SK-N-SH treated with all-trans-retinoic acid at 6 μM for 48 hours (cell line): ENCODE results near the gene LRRC10.

Source experiments
- ATAC-seq: fragments of 200-7000 bp; cut with Tn5 transposase; 3 replicates; pipeline ENCODE4 v1.9.1; 2020; ENCODE audit warnings: mild to moderate bottlenecking, moderate library complexity
- ARNTL ChIP-seq: fragments of 450-650 bp; formaldehyde crosslinking; IDR thresholded peaks from 2 replicates; pipeline ENCODE4 v1.5.0; 2020; ENCODE audit warnings: low read depth, mild to moderate bottlenecking, moderate library complexity, borderline replicate concordance
- BACH2 ChIP-seq: fragments of 250-450 bp; sonication (Bioruptor Pico); IDR thresholded peaks from 2 replicates; pipeline ENCODE4 v1.9.0; 2021; ENCODE audit warnings: mild to moderate bottlenecking, borderline replicate concordance
- ESRRG ChIP-seq: fragments of 250-450 bp; sonication (Bioruptor Pico); IDR thresholded peaks from 2 replicates; pipeline ENCODE4 v1.6.1; 2021; ENCODE audit warnings: mild to moderate bottlenecking
- GLIS3 ChIP-seq: fragments of 250-450 bp; sonication (Bioruptor Pico); IDR thresholded peaks from 2 replicates; pipeline ENCODE4 v1.5.0; 2020; ENCODE audit warnings: mild to moderate bottlenecking, moderate library complexity
- ISL1 ChIP-seq: fragments of 250-450 bp; sonication (Bioruptor Pico); IDR thresholded peaks from 2 replicates; pipeline ENCODE4 v2.1.2; 2022; ENCODE audit warnings: mild to moderate bottlenecking, moderate library complexity
- OSR1 ChIP-seq: fragments of 250-450 bp; sonication (Bioruptor Pico); IDR thresholded peaks from 2 replicates; pipeline ENCODE4 v1.8.0; 2022; ENCODE audit warnings: moderate library complexity, mild to moderate bottlenecking, inconsistent platforms
- PPARA ChIP-seq: fragments of 250-450 bp; sonication (Bioruptor Pico); IDR thresholded peaks from 2 replicates; pipeline ENCODE4 v1.5.0; 2020; ENCODE audit warnings: mild to moderate bottlenecking, borderline replicate concordance
- RARB ChIP-seq: fragments of 250-450 bp; sonication (Bioruptor Pico); IDR thresholded peaks from 2 replicates; pipeline ENCODE4 v1.8.0; 2021; ENCODE audit warnings: mild to moderate bottlenecking, moderate library complexity
- SNAI2 ChIP-seq: fragments of 250-450 bp; sonication (Bioruptor Pico); IDR thresholded peaks from 2 replicates; pipeline ENCODE4 v1.5.0; 2020; ENCODE audit warnings: mild to moderate bottlenecking, moderate library complexity
- TCF4 ChIP-seq: fragments of 250-450 bp; sonication (Bioruptor Pico); IDR thresholded peaks from 2 replicates; pipeline ENCODE4 v1.8.0; 2021; ENCODE audit warnings: mild to moderate bottlenecking, moderate library complexity, borderline replicate concordance
- TOX ChIP-seq: fragments of 250-450 bp; sonication (Bioruptor Pico); IDR thresholded peaks from 2 replicates; pipeline ENCODE4 v1.8.0; 2021; ENCODE audit warnings: mild to moderate bottlenecking, moderate library complexity, borderline replicate concordance
- ZFP3 ChIP-seq: fragments of 250-450 bp; sonication (Bioruptor Pico); IDR thresholded peaks from 2 replicates; pipeline ENCODE4 v1.5.0; 2020; ENCODE audit warnings: mild to moderate bottlenecking, moderate library complexity
- ZFP30 ChIP-seq: fragments of 450-650 bp; formaldehyde crosslinking; IDR thresholded peaks from 2 replicates; pipeline ENCODE4 v1.5.0; 2022; ENCODE audit warnings: mild to moderate bottlenecking, moderate library complexity
- ZNF565 ChIP-seq: fragments of 450-650 bp; formaldehyde crosslinking; conservative IDR thresholded peaks from 2 replicates; pipeline ENCODE4 v1.5.0; 2020; ENCODE audit warnings: low read depth, mild to moderate bottlenecking, moderate library complexity
- ZNF70 ChIP-seq: fragments of 450-650 bp; formaldehyde crosslinking; IDR thresholded peaks from 2 replicates; pipeline ENCODE4 v1.5.0; 2020; ENCODE audit warnings: mild to moderate bottlenecking, moderate library complexity
- TF ChIP-seq, protein P1 (sequence below): fragments of 250-450 bp; sonication (Bioruptor Pico); IDR thresholded peaks from 2 replicates; pipeline ENCODE4 v1.8.0; 2021; ENCODE audit warnings: low read depth, mild to moderate bottlenecking, moderate library complexity, borderline replicate concordance
- TF ChIP-seq, protein P2 (sequence below): fragments of 250-450 bp; sonication (Bioruptor Pico); IDR thresholded peaks from 2 replicates; pipeline ENCODE4 v1.8.0; 2020; ENCODE audit warnings: mild to moderate bottlenecking, moderate library complexity, borderline replicate concordance
- TF ChIP-seq, protein P3 (sequence below): fragments of 250-450 bp; sonication (Bioruptor Pico); IDR thresholded peaks from 2 replicates; pipeline ENCODE4 v1.5.1; 2021; ENCODE audit warnings: mild to moderate bottlenecking, moderate library complexity
- TF ChIP-seq, protein P4 (sequence below): fragments of 250-450 bp; sonication (Bioruptor Pico); IDR thresholded peaks from 2 replicates; pipeline ENCODE4 v1.5.0; 2020; ENCODE audit warnings: mild to moderate bottlenecking, moderate library complexity

The LRRC10 gene

DNA sequence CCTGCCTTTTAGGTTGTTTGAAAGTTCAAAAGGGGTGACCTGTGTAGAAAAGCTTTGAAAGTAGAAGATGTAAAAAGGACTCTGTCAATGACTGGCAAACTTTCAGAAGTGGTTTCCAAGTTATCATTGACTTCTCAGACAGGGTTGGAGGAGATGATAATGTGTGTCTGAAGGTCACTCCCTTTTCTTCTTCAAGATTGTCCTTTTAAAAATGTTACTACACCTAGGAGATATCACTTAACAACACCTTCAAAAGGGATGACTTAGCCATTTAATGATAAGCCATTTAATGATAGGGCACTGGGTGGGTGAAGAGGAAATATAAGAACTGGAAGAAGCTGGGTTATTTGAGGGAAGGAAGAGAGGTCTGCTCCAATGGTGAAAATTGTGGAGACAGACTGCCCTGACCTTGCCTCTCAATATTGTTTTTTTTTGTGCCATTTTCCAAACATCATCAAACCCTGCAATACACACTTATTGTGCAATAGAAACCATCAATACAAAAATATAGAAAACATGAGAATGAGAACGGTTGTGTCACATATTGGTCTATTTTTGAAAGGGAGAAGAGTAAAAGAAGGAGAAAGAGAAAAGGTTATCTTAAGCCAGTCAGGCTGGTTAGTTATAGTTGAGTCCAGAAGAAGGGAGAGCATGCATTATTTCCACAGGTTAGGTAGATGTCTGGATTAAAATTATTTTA, 49.6 kb upstream of the LRRC10 start (continued):
- TF ChIP-seq ESRRG (CRISPR knock-in tag): no peak
- TF ChIP-seq ISL1 (CRISPR knock-in tag): no peak
- TF ChIP-seq, protein P1, sequence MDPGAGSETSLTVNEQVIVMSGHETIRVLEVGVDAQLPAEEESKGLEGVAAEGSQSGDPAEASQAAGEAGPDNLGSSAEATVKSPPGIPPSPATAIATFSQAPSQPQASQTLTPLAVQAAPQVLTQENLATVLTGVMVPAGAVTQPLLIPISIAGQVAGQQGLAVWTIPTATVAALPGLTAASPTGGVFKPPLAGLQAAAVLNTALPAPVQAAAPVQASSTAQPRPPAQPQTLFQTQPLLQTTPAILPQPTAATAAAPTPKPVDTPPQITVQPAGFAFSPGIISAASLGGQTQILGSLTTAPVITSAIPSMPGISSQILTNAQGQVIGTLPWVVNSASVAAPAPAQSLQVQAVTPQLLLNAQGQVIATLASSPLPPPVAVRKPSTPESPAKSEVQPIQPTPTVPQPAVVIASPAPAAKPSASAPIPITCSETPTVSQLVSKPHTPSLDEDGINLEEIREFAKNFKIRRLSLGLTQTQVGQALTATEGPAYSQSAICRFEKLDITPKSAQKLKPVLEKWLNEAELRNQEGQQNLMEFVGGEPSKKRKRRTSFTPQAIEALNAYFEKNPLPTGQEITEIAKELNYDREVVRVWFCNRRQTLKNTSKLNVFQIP (CRISPR knock-in tag): no peak
- TF ChIP-seq, protein P2, sequence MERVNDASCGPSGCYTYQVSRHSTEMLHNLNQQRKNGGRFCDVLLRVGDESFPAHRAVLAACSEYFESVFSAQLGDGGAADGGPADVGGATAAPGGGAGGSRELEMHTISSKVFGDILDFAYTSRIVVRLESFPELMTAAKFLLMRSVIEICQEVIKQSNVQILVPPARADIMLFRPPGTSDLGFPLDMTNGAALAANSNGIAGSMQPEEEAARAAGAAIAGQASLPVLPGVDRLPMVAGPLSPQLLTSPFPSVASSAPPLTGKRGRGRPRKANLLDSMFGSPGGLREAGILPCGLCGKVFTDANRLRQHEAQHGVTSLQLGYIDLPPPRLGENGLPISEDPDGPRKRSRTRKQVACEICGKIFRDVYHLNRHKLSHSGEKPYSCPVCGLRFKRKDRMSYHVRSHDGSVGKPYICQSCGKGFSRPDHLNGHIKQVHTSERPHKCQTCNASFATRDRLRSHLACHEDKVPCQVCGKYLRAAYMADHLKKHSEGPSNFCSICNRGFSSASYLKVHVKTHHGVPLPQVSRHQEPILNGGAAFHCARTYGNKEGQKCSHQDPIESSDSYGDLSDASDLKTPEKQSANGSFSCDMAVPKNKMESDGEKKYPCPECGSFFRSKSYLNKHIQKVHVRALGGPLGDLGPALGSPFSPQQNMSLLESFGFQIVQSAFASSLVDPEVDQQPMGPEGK (CRISPR knock-in tag): no peak
- no peak for TF ChIP-seq TCF4 (CRISPR knock-in tag)

DNA sequence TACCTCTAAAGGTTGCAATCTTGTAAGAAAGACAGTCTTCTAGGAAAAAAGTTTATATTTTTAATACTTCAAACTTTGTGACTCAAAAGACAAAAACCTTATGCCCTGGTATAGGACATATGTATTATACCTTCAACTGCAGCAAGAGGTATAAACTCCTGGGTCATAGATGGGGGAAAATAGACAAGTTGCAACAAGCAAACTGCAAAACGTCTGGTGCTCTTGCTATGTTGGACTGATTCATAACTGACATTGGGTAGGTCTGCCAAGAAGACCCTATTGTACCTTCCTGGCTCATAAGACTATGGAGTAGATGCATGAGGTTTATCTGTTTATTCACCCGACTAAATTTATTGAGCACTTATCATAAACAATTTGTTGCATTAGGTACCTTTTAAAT, 47.5 kb upstream of the LRRC10 start:
- no peak for ATAC-seq
- TF ChIP-seq, protein P2 (CRISPR knock-in tag): no peak
- TF ChIP-seq, protein P3, sequence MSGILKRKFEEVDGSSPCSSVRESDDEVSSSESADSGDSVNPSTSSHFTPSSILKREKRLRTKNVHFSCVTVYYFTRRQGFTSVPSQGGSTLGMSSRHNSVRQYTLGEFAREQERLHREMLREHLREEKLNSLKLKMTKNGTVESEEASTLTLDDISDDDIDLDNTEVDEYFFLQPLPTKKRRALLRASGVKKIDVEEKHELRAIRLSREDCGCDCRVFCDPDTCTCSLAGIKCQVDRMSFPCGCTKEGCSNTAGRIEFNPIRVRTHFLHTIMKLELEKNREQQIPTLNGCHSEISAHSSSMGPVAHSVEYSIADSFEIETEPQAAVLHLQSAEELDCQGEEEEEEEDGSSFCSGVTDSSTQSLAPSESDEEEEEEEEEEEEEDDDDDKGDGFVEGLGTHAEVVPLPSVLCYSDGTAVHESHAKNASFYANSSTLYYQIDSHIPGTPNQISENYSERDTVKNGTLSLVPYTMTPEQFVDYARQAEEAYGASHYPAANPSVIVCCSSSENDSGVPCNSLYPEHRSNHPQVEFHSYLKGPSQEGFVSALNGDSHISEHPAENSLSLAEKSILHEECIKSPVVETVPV (CRISPR knock-in tag): no peak
- TF ChIP-seq ZNF565 (no peak), ESRRG (CRISPR knock-in tag) (no peak), SNAI2 (no peak), OSR1 (CRISPR knock-in tag) (no peak), TOX (CRISPR knock-in tag) (no peak), PPARA (no peak), RARB (CRISPR knock-in tag) (no peak), ARNTL (CRISPR knock-in tag) (no peak)
- TF ChIP-seq, protein P4, sequence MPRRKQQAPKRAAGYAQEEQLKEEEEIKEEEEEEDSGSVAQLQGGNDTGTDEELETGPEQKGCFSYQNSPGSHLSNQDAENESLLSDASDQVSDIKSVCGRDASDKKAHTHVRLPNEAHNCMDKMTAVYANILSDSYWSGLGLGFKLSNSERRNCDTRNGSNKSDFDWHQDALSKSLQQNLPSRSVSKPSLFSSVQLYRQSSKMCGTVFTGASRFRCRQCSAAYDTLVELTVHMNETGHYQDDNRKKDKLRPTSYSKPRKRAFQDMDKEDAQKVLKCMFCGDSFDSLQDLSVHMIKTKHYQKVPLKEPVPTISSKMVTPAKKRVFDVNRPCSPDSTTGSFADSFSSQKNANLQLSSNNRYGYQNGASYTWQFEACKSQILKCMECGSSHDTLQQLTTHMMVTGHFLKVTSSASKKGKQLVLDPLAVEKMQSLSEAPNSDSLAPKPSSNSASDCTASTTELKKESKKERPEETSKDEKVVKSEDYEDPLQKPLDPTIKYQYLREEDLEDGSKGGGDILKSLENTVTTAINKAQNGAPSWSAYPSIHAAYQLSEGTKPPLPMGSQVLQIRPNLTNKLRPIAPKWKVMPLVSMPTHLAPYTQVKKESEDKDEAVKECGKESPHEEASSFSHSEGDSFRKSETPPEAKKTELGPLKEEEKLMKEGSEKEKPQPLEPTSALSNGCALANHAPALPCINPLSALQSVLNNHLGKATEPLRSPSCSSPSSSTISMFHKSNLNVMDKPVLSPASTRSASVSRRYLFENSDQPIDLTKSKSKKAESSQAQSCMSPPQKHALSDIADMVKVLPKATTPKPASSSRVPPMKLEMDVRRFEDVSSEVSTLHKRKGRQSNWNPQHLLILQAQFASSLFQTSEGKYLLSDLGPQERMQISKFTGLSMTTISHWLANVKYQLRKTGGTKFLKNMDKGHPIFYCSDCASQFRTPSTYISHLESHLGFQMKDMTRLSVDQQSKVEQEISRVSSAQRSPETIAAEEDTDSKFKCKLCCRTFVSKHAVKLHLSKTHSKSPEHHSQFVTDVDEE (CRISPR knock-in tag): no peak
- TF ChIP-seq, protein P1 (CRISPR knock-in tag): no peak

DNA sequence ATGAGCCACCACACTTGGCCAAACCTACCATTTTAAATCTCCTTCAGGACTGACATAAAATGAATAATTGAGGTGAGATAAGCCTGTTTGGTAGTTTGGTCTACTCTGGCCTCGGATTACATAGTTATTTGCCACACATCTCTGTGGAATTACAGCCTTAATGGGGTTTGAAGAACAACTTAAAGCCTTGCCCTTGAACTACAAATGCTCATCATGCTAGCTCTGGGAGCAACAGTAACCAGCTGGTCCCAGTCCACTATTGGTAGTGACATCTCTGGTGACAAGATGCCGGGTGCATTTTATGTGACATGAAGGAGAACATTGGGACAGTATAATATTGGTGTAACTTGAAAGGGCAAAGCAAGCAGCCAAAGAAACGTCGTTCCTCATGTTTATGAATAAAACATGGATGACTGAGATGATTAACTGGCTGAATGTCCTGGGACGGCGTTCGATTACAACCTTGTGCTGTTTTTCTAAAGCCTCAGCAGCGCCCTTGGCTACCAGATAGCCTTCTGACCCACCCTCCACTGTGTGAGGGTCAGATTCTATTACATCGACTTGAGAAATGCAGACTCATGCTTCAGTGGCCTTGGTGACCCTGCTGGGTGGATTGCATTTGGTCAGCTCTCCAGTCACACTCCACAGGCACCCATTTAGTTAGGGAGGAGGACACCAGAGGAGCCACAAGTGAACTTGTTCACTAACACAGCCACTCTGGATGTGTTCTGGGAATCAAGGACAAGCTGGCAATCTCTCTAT, 46.9 kb upstream of the LRRC10 start:
- ATAC-seq: no peak
- TF ChIP-seq TCF4 (CRISPR knock-in tag): no peak
- no peak for TF ChIP-seq GLIS3 (CRISPR knock-in tag)
- TF ChIP-seq SNAI2: no peak
- no peak for TF ChIP-seq ZFP3 (CRISPR knock-in tag)
- TF ChIP-seq OSR1 (CRISPR knock-in tag): no peak
- TF ChIP-seq ISL1 (CRISPR knock-in tag): no peak
- TF ChIP-seq ZNF70: no peak
- TF ChIP-seq, protein P3 (CRISPR knock-in tag): no peak
- no peak for TF ChIP-seq BACH2
- no peak for TF ChIP-seq ESRRG (CRISPR knock-in tag)
- TF ChIP-seq, protein P1 (CRISPR knock-in tag): no peak
- TF ChIP-seq ZFP30 (CRISPR knock-in tag): no peak
- TF ChIP-seq ARNTL (CRISPR knock-in tag): no peak
